Activated naive CD4-positive, alpha-beta T cell treated with anti-CD3 and anti-CD28 coated beads, Interleukin-2, amount 50 U/mL, for 72 hours (primary cell): ENCODE measurements around the gene TRIO. TPM values are rescaled to one million over a fixed set of nuclear protein-coding genes. Genes with fewer than 3 reads are reported as not detected.

Experiments used
- ATAC-seq, 2 donors: fragments of 150-1000 bp; cut with Tn5 transposase; 2 replicates each; pipeline ENCODE4 v1.10.0; 2021; ENCODE audit warnings: mild to moderate bottlenecking in 2 of 2, moderate library complexity in 2 of 2
- DNase-seq, 2 donors: peaks; one replicate each; pipeline ENCODE4 v3.0.0; 2021 to 2022; ENCODE audit warnings: low spot score in 2 of 2
- H3K27ac Mint-ChIP-seq, 2 donors: one replicate each; pipeline ENCODE4 v1.8.0; 2022; ENCODE audit warnings: mild to moderate bottlenecking in 2 of 2, mixed read lengths in 2 of 2
- H3K36me3 Mint-ChIP-seq, 2 donors: one replicate each; pipeline ENCODE4 v1.8.0; 2022; ENCODE audit warnings: mixed read lengths in 2 of 2
- H3K9me3 Mint-ChIP-seq, 2 donors: one replicate each; pipeline ENCODE4 v1.8.0; 2022; ENCODE audit warnings: mixed read lengths in 2 of 2
- total RNA-seq, 2 donors: library from RNA; stranded (reverse); gene quantifications; one replicate each; pipeline ENCODE4 v1.2.3, GENCODE V29; 2022

Gene TRIO
- total RNA-seq, 2 donors from 2014 or later: 13.3 to 18.2 TPM

DNA sequence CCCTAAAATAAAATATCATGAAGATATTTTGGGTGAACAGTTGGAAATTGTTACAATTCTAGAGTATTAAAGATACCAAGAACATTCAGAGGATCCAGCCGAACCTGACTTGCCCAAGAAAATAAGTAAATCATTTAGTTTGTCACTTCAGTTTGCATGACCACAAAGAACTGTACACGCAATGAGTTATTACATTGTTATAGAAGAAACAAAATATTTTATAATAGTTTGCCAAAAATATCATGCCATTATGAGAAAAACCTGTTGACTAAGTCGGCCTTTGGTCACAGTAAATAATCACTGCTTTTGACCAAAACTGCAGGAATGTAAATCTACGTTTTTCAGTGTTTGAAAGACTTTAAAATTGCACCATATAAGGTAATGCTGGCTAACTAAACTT is 27.9 kb downstream of the TRIO start:
- H3K9me3 Mint-ChIP-seq: no peaks in the 10 kb centered on the region

DNA sequence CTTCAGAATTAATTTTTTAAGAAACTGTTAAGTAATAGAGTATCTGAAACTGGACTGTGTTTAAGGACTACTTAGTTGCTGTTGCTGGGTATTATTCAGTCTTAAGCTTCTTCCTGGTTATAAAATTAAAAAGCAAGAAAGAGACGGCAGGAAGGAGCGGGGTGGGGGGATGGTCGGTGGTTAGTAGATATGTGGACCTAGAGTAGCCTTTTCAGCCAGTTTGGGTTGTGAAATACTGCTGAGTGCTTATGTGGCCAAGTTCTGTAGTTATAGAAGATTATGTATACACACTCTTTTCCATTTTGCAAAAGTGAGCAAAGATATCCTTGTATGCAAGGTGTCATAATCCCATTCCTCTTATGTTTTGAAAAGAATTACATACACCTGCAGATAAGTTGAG is 28.5 kb downstream of the TRIO start:
- H3K9me3 Mint-ChIP-seq: no peaks in the 10 kb centered on the region
- H3K36me3 Mint-ChIP-seq: no peaks in the 10 kb centered on the region
- no peak overlapping the region for H3K27ac Mint-ChIP-seq
- no peak for ATAC-seq
- no peak for DNase-seq

More for the DNA sequence above, 27.9 kb downstream of the TRIO start:
- DNase-seq (no peak), ATAC-seq (no peak)
- H3K27ac Mint-ChIP-seq: no peak overlapping the region
- no peaks in the 10 kb centered on the region for H3K36me3 Mint-ChIP-seq

- no peak for DNase-seq
- Mint-ChIP-seq H3K36me3 (no peaks in the 10 kb centered on the region), H3K27ac (peak overlapping the region in 1 of 2 donors; percentile 5), H3K9me3 (no peaks in the 10 kb centered on the region)
- ATAC-seq: no peak
Measured at GRCh38 chr5:14172149-14172795, 29.1 kb downstream of the TRIO start.

- no peak for ATAC-seq
- Mint-ChIP-seq H3K9me3 (no peaks in the 10 kb centered on the region), H3K27ac (no peak overlapping the region), H3K36me3 (no peaks in the 10 kb centered on the region)
- DNase-seq: no peak
Measured at GRCh38 chr5:14173377-14174229, 30.5 kb downstream of the TRIO start.

DNA sequence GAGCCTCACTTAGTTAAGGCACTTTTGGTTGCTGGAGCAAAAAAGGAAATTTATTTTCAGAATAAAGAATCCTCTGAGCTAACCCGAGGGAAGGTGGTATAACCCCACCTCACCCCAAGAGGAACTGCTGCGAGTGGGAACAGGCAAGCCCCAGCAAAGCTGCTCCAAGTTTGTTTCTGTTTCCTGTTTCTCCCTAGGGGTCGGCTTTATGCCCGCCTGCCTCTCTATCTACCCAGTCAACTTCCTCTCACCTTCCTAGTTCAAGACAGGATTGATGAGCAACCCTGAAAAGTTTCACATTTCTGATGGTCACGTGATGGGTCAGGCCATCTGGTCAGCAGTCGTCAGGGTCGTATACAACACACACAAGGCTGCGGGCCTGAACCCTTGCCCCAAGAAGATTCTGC is 31.1 kb downstream of the TRIO start:
- ATAC-seq (no peak), DNase-seq (no peak)
- H3K36me3 Mint-ChIP-seq: no peaks in the 10 kb centered on the region
- no peaks in the 10 kb centered on the region for H3K9me3 Mint-ChIP-seq
- no peak overlapping the region for H3K27ac Mint-ChIP-seq

DNA sequence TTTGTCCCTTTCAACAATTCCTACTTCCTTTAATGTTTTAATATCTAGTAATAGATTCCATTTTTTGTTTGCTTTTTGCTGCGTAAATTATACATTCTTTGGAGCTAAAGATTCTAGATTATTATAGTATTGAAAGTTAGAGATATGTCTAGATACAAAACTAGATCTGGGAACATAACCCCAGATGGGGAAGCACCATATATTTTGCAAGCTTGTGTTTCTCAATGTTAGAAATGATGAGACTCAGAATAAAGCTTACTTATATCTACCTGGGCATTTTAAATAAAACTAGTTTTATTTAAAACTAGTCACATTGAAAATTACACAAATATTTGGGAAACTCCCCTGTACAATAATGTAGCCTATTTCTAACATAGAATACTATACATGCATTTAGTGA is 32.2 kb downstream of the TRIO start:
- H3K9me3 Mint-ChIP-seq: no peaks in the 10 kb centered on the region
- ATAC-seq (no peak), DNase-seq (no peak)
- no peaks in the 10 kb centered on the region for H3K36me3 Mint-ChIP-seq
- H3K27ac Mint-ChIP-seq: no peak overlapping the region

- no peak for ATAC-seq
- Mint-ChIP-seq H3K36me3 (no peaks in the 10 kb centered on the region), H3K9me3 (no peaks in the 10 kb centered on the region), H3K27ac (no peak overlapping the region)
- DNase-seq: no peak
Measured at GRCh38 chr5:14176888-14177287, 33.7 kb downstream of the TRIO start.

DNA sequence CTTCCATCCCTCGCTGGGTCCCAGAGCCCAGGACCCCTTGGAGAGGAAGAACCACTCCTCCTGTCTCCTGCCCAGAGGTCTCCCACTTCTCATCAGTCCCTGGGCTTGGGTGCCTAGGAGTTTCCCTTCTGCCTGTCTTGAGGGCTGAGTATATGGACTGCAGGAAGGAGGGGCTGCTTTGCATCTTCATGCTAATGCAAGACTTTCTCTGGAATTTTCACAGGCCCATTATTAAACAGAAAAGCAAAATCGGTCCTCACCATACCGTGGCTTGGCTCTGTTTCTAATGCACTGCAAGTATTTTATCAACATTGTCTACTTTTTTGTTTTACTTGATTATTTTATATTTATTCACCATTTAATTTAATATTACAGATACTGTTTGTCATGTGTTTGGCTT is 34.5 kb downstream of the TRIO start:
- Mint-ChIP-seq H3K36me3 (no peaks in the 10 kb centered on the region), H3K9me3 (no peaks in the 10 kb centered on the region), H3K27ac (no peak overlapping the region)
- ATAC-seq: no peak
- DNase-seq: no peak

GRCh38 chr5:14178091-14178490 is 34.9 kb downstream of the TRIO start:
- H3K36me3 Mint-ChIP-seq: no peaks in the 10 kb centered on the region
- H3K9me3 Mint-ChIP-seq: no peaks in the 10 kb centered on the region
- DNase-seq (no peak), ATAC-seq (no peak)
- no peak overlapping the region for H3K27ac Mint-ChIP-seq

DNA sequence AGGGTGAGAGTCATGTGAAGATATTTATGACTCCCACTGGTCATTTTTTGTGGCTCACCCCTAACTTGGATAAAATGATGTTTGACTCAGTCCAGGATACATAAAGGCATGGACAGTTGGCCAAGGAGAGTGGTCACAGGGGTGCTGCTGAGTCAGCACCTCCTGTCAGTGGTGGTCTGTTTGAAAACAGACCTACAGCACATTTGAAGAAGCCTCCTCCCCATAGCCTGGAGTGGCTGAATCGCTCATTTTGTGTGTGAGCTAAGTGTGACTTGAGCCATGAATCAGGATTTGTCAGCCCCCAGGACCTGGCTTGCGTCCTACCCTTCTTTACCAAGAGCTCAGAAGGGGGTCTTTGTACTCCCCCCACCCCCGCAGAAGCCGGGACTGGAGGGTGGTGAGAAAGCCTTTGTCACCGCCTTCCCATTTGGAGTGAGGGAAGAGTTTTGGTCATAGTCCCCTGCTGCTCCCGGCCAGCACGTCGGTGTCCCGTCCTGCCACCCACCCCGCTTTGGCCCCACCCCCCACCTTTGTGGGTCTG is 35.6 kb downstream of the TRIO start:
- Mint-ChIP-seq H3K36me3 (no peaks in the 10 kb centered on the region), H3K9me3 (no peaks in the 10 kb centered on the region), H3K27ac (no peak overlapping the region)
- peak in 1 of 2 donors; percentile 29 for ATAC-seq
- no peak for DNase-seq

DNA sequence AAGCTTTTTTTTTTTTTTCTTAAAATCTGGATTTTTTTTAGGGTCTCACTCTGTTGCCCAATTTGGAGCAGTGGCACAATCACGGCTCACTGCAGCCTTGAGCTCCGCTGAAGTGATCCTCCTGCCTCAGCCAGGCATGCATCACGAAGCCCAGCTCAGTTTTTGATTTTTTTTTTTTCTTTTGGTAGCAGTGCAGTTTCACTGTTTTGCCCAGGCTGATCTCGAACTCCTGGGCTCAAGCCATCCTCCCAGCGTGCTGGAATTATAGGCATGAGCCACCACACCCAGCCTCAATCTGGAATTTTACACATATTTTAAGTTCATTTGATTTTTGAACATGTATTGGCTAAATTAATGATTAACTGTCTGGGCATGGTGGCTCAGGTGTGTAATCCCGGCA is 36.3 kb downstream of the TRIO start:
- no peak for ATAC-seq
- H3K9me3 Mint-ChIP-seq: no peaks in the 10 kb centered on the region

GRCh38 chr5:14180437-14180836 is 37.3 kb downstream of the TRIO start:
- Mint-ChIP-seq H3K9me3 (no peaks in the 10 kb centered on the region), H3K36me3 (no peaks in the 10 kb centered on the region), H3K27ac (no peak overlapping the region)
- no peak for DNase-seq
- ATAC-seq: no peak

More for the DNA sequence above, 36.3 kb downstream of the TRIO start:
- DNase-seq: no peak
- Mint-ChIP-seq H3K27ac (no peak overlapping the region), H3K36me3 (no peaks in the 10 kb centered on the region)

GRCh38 chr5:14181299-14181968 is 38.3 kb downstream of the TRIO start:
- DNase-seq: no peak
- Mint-ChIP-seq H3K9me3 (no peaks in the 10 kb centered on the region), H3K36me3 (no peaks in the 10 kb centered on the region), H3K27ac (no peak overlapping the region)
- ATAC-seq: no peak

DNA sequence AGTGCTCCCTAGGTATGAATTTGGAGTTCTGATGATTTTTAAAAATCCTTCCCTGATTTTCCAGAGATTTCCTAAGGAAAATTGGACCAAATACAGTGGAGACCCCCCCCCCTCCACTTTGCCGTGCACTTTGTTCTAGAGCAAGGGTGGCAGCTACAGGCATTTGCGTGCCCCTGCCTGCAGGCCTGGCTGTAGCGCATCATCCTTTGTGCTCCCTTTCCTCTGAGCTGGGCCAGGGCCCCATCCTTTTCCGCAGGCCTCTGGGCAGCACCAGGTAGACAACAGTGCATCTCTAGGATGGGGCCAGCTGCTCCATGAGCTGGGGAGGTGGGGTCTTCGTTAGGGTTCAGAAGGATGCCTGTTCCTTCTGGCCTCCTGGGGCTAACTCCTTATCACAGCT is 39.6 kb downstream of the TRIO start:
- DNase-seq (no peak), ATAC-seq (no peak)
- Mint-ChIP-seq H3K9me3 (no peaks in the 10 kb centered on the region), H3K27ac (no peak overlapping the region), H3K36me3 (no peaks in the 10 kb centered on the region)

DNA sequence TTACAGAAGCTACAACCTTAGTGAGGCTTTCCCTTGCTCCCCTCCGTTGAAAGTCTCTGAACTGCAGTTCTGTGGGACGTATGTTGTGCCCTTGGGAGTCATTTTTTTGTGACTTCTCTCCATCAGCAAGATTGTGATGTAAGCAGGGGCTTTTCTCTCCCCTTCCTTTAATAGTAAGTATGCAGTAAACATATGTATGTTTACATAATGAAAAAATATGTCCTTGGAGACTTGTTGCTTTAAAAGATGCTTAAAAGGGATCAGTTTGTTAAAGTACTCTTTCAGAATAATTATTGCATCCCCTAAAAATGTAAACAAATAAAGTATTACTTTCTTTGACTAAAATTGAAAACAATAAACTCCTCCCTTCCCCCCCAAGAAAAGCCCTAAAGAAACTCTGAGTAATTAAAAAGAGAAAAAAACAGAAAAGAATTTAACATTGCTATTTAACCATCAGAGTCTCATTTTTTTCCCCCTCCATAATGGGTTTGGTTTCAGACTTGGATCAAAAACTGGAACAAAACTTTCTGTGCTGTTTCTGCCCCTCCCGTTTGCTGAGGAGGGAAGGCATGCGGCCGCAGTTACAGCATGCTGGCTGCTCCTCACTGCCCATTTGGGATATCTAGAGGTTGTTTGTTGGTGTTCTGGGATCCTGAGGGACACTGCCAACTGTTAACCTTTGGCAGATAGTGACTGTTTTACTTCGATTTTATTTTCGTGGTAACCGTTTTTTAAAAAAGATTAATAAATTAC is 40.2 kb downstream of the TRIO start:
- Mint-ChIP-seq H3K27ac (no peak overlapping the region), H3K36me3 (no peaks in the 10 kb centered on the region), H3K9me3 (no peaks in the 10 kb centered on the region)
- DNase-seq (no peak), ATAC-seq (no peak)

GRCh38 chr5:14184082-14184481 is 40.9 kb downstream of the TRIO start:
- no peak for ATAC-seq
- peak overlapping the region in 1 of 2 donors; percentile 44 for H3K27ac Mint-ChIP-seq
- no peak for DNase-seq
- H3K36me3 Mint-ChIP-seq: no peaks in the 10 kb centered on the region
- H3K9me3 Mint-ChIP-seq: no peaks in the 10 kb centered on the region

GRCh38 chr5:14184725-14185124 is 41.6 kb downstream of the TRIO start:
- no peak for ATAC-seq
- DNase-seq: no peak
- H3K36me3 Mint-ChIP-seq: no peaks in the 10 kb centered on the region
- H3K27ac Mint-ChIP-seq: no peak overlapping the region
- no peaks in the 10 kb centered on the region for H3K9me3 Mint-ChIP-seq
